Aorta (tissue), 5 donors: ENCODE results near the gene PPARA. TPM values are rescaled to one million over a fixed set of nuclear protein-coding genes. Genes with fewer than 3 reads are reported as not detected.

Experiments used
- ATAC-seq: fragments of 200-7000 bp; cut with Tn5 transposase; one replicate; pipeline ENCODE4 v1.9.1; 2022; ENCODE audit warnings: moderate library complexity; ENCODE audit not compliant: low FRiP score
- DNase-seq, 2 donors: peaks; one replicate each; pipeline ENCODE4 v3.0.0-alpha.2; 2020
- H3K27ac ChIP-seq, 2 donors: one replicate each; pipeline ENCODE4 v1.5.1; 2013; ENCODE audit warnings: low read length in 2 of 2, mild to moderate bottlenecking in 2 of 2, moderate library complexity in 2 of 2, control low read depth in 1 of 2, inconsistent platforms in 1 of 2, low read depth in 1 of 2
- H3K27me3 ChIP-seq, 2 donors: one replicate each; pipeline ENCODE4 v1.6.1; 2013; ENCODE audit warnings: control low read depth in 1 of 2, low read length in 1 of 2, mild to moderate bottlenecking in 1 of 2, moderate library complexity in 1 of 2; ENCODE audit not compliant: insufficient read depth in 2 of 2, control insufficient read depth in 1 of 2
- H3K36me3 ChIP-seq, 2 donors: one replicate each; pipeline ENCODE4 v1.6.1; 2013; ENCODE audit warnings: control low read depth in 1 of 2, low read length in 1 of 2, mild to moderate bottlenecking in 1 of 2; ENCODE audit not compliant: insufficient read depth in 2 of 2, control insufficient read depth in 1 of 2
- H3K4me1 ChIP-seq, 2 donors: one replicate each; pipeline ENCODE4 v1.6.1; 2013; ENCODE audit warnings: low read length in 2 of 2, control low read depth in 1 of 2, mild to moderate bottlenecking in 1 of 2, moderate library complexity in 1 of 2; ENCODE audit not compliant: insufficient read depth in 2 of 2, control insufficient read depth in 1 of 2
- H3K4me3 ChIP-seq, 2 donors: one replicate each; pipeline ENCODE4 v1.5.1; 2013; ENCODE audit warnings: low read length in 2 of 2, control low read depth in 1 of 2, mild to moderate bottlenecking in 1 of 2
- H3K9me3 ChIP-seq: one replicate; pipeline ENCODE4 v1.6.1; 2013; ENCODE audit warnings: mild to moderate bottlenecking, low read length; ENCODE audit not compliant: control insufficient read depth
- WGBS, 2 donors: extraction: QIAGEN DNeasy Blood & Tissue Kit; methylation state at CpG; one replicate each; pipeline ENCODE4 v1.1.7; 2013; 5-methylcytosine and 5-hydroxymethylcytosine counted together
- intact Hi-C, 2 donors: fragments of 100-400 bp; cut with DNase I; formaldehyde crosslinking; loops; one replicate each; pipeline versions ENCODE4 v1.14.2 to v1.15.0; 2022
- polyA plus RNA-seq, 2 donors: library from polyadenylated mRNA; stranded (reverse); fragments of 200-250 nt; gene quantifications; one replicate each; pipeline ENCODE4 v1.2.3, GENCODE V29; 2013
- total RNA-seq, 2 donors: library from RNA; stranded (reverse); fragmentation: NEBNext Ultra II Directional; extraction: Animal tissue kit (Norgen Biotek cat#: 25700); gene quantifications; one replicate each; pipeline ENCODE4 v1.2.1, GENCODE V29; 2021
- donor health status: healthy with polysubstance abuse.
- donor health status: Bipolar disorder and iron deficiency.
- donor health status: DM: no; HTN: no; CAD: no.
- donor health status: DM: no; HTN: no; CAD: no.
- donor health status: DM: yes; HTN: yes; CAD: no.

Gene PPARA
- total and polyA plus RNA-seq, 4 donors, result 6.9 to 32.1 (median 19.7) TPM

DNA sequence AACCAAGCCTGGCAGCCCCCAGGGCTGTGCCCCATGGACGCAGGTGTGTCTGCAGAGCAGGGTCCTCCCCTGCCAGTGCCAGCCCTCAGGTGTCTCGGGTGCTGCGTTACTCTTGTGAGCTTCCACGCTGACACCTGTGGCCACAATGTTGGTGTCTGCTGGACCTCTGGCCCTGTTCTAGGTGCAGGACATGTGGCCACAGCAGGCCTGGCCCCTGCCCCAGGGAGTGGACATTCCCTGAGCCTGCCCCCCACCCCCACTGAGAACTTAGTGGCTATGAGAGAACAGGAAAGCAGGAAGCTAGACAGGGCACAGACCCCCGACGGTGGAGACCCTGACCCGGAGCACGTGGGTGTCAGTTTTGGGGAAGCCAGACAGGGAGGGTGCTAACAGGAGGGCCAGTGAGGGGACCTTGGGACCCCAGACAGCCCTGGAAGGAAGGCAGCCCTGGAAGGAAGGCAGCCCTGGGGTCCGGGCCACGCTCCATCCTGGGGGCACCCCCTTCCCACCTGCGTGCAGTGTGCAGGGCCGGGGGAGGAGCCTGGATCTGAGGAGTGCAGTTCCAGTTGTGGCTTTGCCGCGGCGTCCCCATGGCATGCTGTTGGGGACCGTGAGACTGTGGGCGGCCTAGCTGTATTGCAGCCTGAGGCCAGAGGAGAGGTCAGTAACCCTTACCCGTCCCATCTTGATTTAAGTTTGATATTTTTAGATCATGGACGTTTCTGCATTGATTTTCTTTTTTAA lies 43.9 kb upstream of the PPARA start:
- H3K4me1 ChIP-seq, result no peaks in the 10 kb centered on the region
- no peak overlapping the region for H3K4me3 ChIP-seq
- peak overlapping the region in 1 of 2 donors; percentile 3 for H3K27ac ChIP-seq
- 51 to 53% methylated on average over 19 of the region's 19 CpGs for WGBS, 2 donors
- H3K36me3 ChIP-seq, result no peaks in the 10 kb centered on the region
- H3K9me3 ChIP-seq, result no peaks in the 10 kb centered on the region
- ATAC-seq (no peak), DNase-seq (no peak)
- intact Hi-C loops, result loop anchor here in 1 of 2 donors (2.0 to 5.0 kb wide), 2 partner anchors 18 to 34 kb away; no protein-coding TSS in a partner anchor
- H3K27me3 ChIP-seq, result no peaks in the 10 kb centered on the region

DNA sequence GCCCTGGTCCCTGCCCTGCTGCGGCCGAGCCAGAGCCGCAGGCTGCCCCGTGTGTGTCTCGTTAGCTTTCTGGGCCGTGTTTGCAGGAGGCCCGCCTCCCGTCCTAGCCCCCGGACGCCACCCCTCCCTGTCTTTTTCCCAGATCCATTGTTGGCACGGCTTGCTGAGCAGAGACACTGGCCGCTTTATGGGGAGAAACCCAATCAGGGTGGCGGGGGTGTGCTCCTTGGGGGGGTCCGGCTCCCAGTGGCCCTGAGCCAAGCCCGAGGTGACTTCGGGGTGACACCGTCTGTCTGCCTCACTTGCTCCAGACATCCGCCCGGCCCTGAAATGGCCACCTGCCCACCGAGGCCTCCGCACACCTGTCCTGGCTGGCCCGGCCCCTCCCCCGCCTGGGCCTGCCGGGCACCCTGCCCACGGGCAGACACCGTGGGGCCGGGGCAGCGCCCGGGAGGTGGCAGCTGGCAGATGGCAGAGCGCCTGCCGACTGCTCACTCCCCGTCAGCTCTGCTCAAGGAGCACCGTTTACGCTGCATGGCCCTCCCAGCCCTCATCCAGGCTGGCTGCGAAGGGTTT lies 43.1 kb upstream of the PPARA start:
- Histone ChIP-seq H3K27ac (peak overlapping the region in 1 of 2 donors; percentile 23), H3K36me3 (no peaks in the 10 kb centered on the region), H3K27me3 (no peaks in the 10 kb centered on the region), H3K4me3 (no peak overlapping the region), H3K9me3 (no peaks in the 10 kb centered on the region), H3K4me1 (no peaks in the 10 kb centered on the region)
- WGBS, 2 donors, result 24 to 27% methylated on average over 32 to 35 of the region's 35 CpGs
- DNase-seq (no peak), ATAC-seq (no peak)
- intact Hi-C loops, result loop anchor here in 1 of 2 donors (2.0 to 5.0 kb wide), 2 partner anchors 18 to 35 kb away; no protein-coding TSS in a partner anchor

DNA sequence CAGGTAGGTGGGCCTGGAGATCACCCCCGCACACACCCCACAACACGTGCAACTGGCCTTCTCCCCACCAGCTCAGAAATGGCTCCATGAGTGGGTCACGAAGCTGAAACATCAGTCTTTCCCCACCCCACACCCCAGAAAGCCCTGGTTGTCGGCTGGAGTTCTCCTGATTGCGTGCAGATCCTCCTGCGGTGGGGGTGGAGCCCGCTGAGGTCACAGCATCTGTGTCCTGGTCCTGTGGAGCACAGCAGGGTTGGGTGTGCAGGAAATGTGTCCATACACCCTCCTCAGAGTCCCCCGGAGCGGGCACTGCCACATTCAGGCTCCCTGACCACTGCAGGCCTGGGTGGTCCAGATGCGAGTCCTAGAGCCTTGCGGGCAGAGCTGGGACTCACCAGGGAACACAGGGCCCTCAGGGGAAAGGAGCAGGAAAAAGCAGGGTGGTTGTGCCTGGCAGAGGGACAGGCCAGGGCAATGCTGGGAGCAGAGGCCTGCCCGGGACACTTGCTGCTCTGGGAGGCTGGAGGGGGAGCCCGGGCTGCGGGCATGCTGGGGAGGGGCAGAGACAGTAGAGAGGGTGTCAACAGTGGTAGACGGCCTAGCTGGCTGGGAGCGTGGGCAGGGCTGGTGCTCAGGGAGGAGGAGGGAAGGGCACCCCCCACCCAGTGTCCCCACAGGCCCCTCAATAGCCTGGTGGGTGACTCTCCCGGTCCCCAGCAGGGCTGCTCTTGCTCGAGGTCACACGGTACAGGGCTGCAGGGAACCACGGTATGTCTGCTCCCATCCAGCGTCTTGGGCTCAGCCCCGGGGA lies 42.4 kb upstream of the PPARA start:
- no peak for DNase-seq
- Histone ChIP-seq H3K27ac (peak overlapping the region in 1 of 2 donors; percentile 23), H3K36me3 (no peaks in the 10 kb centered on the region), H3K4me3 (no peak overlapping the region), H3K4me1 (no peaks in the 10 kb centered on the region), H3K9me3 (no peaks in the 10 kb centered on the region), H3K27me3 (no peaks in the 10 kb centered on the region)
- no peak for ATAC-seq
- intact Hi-C loops, result loop anchor here in 1 of 2 donors (2.0 to 5.0 kb wide), 2 partner anchors 19 to 36 kb away; no protein-coding TSS in a partner anchor
- WGBS, 2 donors, result 46 to 49% methylated on average over 22 of the region's 22 CpGs

DNA sequence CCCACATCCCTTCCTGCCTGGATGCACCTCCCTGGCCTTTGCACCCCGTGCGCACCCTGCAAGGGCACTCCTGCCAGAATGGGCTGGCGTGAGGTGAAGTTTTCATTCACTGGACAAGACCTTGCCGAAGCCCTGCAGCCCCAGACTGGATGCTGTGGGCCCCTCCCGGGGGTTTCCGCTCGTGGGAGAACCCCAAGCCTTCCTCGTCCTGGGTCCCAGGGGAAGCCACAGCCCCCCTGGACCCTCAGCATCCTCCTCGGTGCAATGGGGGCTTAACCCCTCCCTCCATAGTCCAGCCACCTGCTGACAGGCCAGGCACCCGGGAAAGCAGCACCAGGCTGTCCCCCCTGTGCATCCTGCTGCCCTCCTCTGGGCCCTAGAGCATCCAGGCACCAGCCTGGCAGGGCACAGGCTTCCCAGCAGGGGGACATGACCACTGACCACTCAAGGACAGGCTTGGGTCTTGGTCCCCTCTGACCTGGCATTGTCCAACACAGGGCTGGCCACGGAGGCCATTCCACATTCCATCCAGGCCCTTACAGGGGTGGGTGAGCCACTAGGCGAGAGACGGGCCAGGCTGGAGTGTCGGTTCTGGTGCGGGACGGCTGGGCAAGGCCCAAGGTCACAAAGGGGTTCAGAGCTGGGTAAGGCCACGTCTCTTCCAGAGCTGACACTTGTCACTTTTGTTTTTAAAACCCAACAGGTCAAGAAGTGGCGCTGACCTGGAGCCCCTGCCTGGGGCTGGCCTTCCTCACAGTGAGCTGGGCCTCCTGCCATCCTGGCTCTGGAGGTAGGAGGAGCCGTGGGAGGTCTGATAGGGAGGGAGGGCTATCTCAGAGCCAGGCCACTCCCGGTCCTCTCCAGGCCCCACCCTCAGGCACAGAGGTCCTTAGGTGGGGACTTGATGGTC lies 41.5 kb upstream of the PPARA start:
- no peaks in the 10 kb centered on the region for H3K9me3 ChIP-seq
- peak overlapping the region in 1 of 2 donors; percentile 23 for H3K27ac ChIP-seq
- no peaks in the 10 kb centered on the region for H3K4me1 ChIP-seq
- H3K4me3 ChIP-seq, result no peak overlapping the region
- H3K36me3 ChIP-seq, result no peaks in the 10 kb centered on the region
- no peak for ATAC-seq
- WGBS, 2 donors, result 36 to 44% methylated on average over 20 of the region's 20 CpGs
- intact Hi-C loops, result loop anchor here in 1 of 2 donors (5.0 kb wide), 1 partner anchor 37 kb away; no protein-coding TSS in a partner anchor
- DNase-seq, result no peak
- H3K27me3 ChIP-seq, result no peaks in the 10 kb centered on the region

DNA sequence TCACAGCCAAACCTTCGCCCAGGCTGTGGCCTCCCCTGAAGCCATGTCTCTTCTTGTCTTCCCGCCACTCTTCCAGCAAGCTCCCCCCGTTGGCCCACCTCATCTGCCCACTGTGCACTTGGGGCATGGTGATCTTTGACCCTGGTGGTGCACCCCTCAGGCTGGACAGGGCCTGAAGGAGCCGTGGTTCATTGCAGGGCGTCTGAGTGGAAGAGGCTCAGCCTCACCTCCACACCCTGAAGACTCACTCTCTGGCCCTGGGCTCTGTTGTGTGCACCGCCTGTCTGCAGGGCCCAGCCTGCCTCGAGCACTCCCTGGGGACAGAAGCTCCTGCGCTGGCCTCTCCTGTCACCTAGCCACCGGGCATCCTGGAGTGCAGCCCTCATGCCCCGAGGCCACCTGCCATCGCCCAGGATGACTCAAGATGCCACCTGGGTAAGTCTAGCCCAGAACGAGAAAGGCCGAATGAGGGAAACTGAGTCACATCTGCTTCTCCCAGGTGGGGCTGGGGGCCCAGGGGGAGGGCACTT lies 40.8 kb upstream of the PPARA start:
- peak overlapping the region in 1 of 2 donors; percentile 23 for H3K27ac ChIP-seq
- no peaks in the 10 kb centered on the region for H3K27me3 ChIP-seq
- no peak for ATAC-seq
- DNase-seq, result no peak
- intact Hi-C loops, result loop anchor here (5.0 kb wide), 2 partner anchors 32 to 37 kb away; no protein-coding TSS in a partner anchor
- no peak overlapping the region for H3K4me3 ChIP-seq
- 72 to 79% methylated on average over 10 to 13 of the region's 13 CpGs for WGBS, 2 donors
- H3K9me3 ChIP-seq, result no peaks in the 10 kb centered on the region
- no peaks in the 10 kb centered on the region for H3K4me1 ChIP-seq
- no peaks in the 10 kb centered on the region for H3K36me3 ChIP-seq

DNA sequence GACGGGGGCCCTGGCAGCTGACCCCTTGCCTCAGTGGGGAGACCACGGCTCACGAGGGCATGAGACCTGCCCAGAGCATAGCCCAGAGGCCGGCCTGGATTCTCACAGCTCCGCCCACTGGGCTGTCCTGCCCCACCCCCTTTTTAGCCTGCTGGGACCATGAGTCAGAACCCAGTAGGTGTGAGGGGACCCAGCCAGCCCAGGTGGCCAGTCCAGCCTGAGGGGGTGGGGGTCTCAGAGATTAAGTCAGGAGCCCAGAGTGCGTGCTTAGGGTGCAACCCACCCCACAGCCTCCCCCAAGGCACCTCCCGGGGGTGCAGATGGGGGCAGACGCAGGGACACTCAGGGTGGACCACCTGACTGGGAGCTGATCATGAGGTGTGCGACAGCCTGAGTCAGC lies 40.1 kb upstream of the PPARA start:
- 59 to 65% methylated on average over 9 of the region's 9 CpGs for WGBS, 2 donors
- Histone ChIP-seq H3K36me3 (no peaks in the 10 kb centered on the region), H3K9me3 (no peaks in the 10 kb centered on the region), H3K27ac (peak overlapping the region in 1 of 2 donors; percentile 23), H3K4me1 (no peaks in the 10 kb centered on the region), H3K4me3 (no peak overlapping the region), H3K27me3 (no peaks in the 10 kb centered on the region)
- intact Hi-C loops, result loop anchor here in 1 of 2 donors (5.0 kb wide), 1 partner anchor 33 kb away; no protein-coding TSS in a partner anchor
- ATAC-seq (no peak), DNase-seq (peak in 1 of 2 donors; percentile 70)

DNA sequence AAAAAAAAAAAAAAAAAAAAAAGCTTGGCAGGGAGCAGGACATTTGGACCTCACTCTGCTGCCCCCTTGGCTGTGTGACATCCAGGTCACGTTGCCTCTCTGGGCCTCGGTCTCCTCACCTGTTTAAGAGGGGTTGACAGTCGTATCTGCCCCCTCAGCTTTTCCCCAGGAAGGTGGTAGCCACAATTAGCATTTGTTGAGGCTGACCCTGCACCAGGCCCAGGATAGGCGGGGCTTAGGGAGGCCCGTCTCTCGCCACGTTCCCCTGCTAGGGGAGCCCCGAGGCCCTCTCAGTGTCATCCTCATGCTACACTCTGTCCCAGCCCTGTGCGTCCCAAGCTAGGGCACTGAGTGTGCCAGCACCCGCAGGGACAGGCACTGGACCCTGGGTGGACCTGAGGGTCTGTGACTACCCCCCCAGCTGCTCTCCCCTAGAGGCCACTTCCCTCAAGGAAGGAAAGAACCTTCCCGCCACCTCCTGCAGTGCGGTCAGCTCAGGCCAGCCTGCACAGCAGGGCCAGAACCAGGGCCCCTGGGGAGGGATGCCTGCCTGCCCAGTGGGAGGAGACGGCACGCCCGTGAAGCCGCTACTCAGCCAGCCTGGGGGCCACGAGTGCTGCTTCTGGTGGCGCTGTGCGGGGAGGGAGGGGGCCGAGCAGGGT lies 38.5 kb upstream of the PPARA start:
- Histone ChIP-seq H3K27me3 (no peaks in the 10 kb centered on the region), H3K4me3 (no peak overlapping the region), H3K4me1 (no peaks in the 10 kb centered on the region), H3K36me3 (no peaks in the 10 kb centered on the region), H3K9me3 (no peaks in the 10 kb centered on the region), H3K27ac (peak overlapping the region in 1 of 2 donors; percentile 29)
- ATAC-seq (no peak), DNase-seq (peak in 1 of 2 donors; percentile 90)
- intact Hi-C loops, result loop anchor here in 1 of 2 donors (5.0 kb wide), 1 partner anchor 34 kb away; no protein-coding TSS in a partner anchor
- WGBS, 2 donors, result 21 to 23% methylated on average over 19 to 20 of the region's 20 CpGs
